Left ventricle myocardium inferior (tissue), 1 donor: Measurements from ENCODE around the gene C22orf31. TPM values are rescaled to one million over a fixed set of nuclear protein-coding genes. Genes with fewer than 3 reads are reported as not detected.
A peak's percentile ranks its signal among the peaks of the same experiment; 100 is the strongest.

ENCODE experiments used
- DNase-seq: peaks from one replicate; pipeline ENCODE4 v3.0.0-alpha.2; 2020
- H3K27ac ChIP-seq: fragments of 200-600 bp; replicated peaks from 2 replicates; pipeline ENCODE4 v1.8.0; 2021
- H3K27me3 ChIP-seq: fragments of 200-600 bp; 2 replicates; pipeline ENCODE4 v1.8.0; 2021; ENCODE audit warnings: low read depth
- H3K36me3 ChIP-seq: fragments of 200-600 bp; 2 replicates; pipeline ENCODE4 v1.8.0; 2021
- H3K4me1 ChIP-seq: fragments of 200-600 bp; 2 replicates; pipeline ENCODE4 v1.8.0; 2021
- H3K4me3 ChIP-seq: fragments of 200-600 bp; 2 replicates; pipeline ENCODE4 v1.8.0; 2021; ENCODE audit warnings: mild to moderate bottlenecking, moderate library complexity
- H3K9me3 ChIP-seq: fragments of 200-600 bp; replicated peaks from 2 replicates; pipeline ENCODE4 v1.8.0; 2021
- intact Hi-C: fragments of 100-400 bp; cut with micrococcal nuclease; formaldehyde crosslinking; loops from one replicate; pipeline ENCODE4 v1.11.0; 2022
- total RNA-seq: library from RNA; stranded (reverse); fragmentation: NEBNext Ultra II Directional; extraction: Animal tissue kit (Norgen Biotek cat#: 25700); gene quantifications from one replicate; pipeline ENCODE4 v1.2.1, GENCODE V29; 2021
- TF ChIP-seq, protein P1 (sequence below): fragments of 200-600 bp; IDR thresholded peaks from 2 replicates; pipeline ENCODE4 v1.8.0; 2021; ENCODE audit warnings: antibody characterized with exemption, mild to moderate bottlenecking, borderline replicate concordance
- donor health status: DM: no; HTN: yes; CAD: no; lungs with severe emphysema.

The C22orf31 gene
- total RNA-seq, 1 donor from 2014 or later = 0.30 TPM

DNA sequence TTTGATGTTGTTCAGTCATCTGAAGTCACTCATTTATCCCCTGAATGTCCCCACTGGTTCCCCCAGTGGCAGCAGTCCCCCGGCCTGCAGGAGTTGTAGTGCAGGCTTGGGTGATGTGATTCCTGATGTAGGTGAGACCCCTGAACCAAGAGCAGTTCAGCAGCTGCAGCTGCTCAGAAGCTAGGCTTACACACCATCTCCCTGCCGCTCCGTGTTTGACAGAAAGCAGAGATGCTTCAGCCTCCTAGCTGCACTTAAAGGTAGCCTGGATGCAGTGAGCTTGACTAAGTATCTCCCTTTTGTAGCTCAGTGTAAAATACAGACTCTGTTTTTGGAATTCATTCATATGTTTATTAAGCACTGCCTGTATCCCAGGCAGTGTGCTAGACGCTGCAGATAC lies 47.3 kb downstream of the C22orf31 start:
- no peaks in the 10 kb centered on the region for H3K36me3 ChIP-seq
- intact Hi-C loops = no loop called here
- no peak overlapping the region for H3K4me3 ChIP-seq
- no peaks in the 10 kb centered on the region for H3K9me3 ChIP-seq
- DNase-seq = no peak
- H3K27me3 ChIP-seq = no peaks in the 10 kb centered on the region
- TF ChIP-seq, protein P1, sequence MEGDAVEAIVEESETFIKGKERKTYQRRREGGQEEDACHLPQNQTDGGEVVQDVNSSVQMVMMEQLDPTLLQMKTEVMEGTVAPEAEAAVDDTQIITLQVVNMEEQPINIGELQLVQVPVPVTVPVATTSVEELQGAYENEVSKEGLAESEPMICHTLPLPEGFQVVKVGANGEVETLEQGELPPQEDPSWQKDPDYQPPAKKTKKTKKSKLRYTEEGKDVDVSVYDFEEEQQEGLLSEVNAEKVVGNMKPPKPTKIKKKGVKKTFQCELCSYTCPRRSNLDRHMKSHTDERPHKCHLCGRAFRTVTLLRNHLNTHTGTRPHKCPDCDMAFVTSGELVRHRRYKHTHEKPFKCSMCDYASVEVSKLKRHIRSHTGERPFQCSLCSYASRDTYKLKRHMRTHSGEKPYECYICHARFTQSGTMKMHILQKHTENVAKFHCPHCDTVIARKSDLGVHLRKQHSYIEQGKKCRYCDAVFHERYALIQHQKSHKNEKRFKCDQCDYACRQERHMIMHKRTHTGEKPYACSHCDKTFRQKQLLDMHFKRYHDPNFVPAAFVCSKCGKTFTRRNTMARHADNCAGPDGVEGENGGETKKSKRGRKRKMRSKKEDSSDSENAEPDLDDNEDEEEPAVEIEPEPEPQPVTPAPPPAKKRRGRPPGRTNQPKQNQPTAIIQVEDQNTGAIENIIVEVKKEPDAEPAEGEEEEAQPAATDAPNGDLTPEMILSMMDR = no peak
- H3K27ac ChIP-seq = no peak overlapping the region
- H3K4me1 ChIP-seq = peaks cover 34% of the 10 kb centered on the region

DNA sequence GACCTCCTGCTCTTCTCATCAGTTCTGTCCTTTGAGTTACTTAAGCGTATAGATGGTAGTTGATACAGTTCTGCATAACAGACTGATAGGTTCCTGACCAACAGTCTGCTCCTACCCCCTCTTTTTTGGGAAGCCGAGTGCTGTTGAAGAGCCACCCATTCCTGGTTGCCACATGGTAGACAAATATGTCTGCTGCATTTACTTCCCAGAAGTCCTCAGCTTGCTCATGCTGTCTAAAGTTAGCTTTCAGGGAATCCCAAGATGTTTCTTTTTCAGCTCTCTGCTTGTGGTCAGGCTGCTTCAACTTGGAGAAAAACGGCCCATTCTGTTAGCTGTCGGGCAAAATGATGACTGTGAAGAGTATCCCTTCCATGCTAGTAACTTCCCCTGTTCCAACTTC lies 48.7 kb downstream of the C22orf31 start:
- no peak for DNase-seq
- Histone ChIP-seq H3K36me3 (no peaks in the 10 kb centered on the region), H3K4me3 (no peak overlapping the region), H3K27me3 (no peaks in the 10 kb centered on the region), H3K4me1 (peaks cover 41% of the 10 kb centered on the region), H3K9me3 (no peaks in the 10 kb centered on the region), H3K27ac (no peak overlapping the region)
- TF ChIP-seq, protein P1 = no peak
- intact Hi-C loops = no loop called here

DNA sequence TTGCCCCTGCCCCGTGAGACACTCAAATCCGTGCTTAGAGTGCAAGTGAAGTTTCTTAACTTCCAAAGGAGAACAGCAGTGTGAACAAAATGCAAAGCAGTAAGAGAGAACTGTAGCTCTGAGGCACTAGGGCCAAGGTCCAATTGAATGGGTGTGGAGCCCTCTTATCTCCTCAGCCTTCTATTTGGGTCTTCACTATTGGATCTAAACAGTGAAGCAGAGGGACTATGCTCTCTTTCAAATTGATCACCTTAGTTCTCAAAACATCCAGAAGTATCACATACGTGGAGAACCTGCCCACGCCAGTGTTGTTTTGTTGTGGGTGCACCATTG lies 49.6 kb downstream of the C22orf31 start:
- Histone ChIP-seq H3K27ac (no peak overlapping the region), H3K27me3 (no peaks in the 10 kb centered on the region), H3K36me3 (no peaks in the 10 kb centered on the region), H3K4me3 (no peak overlapping the region), H3K4me1 (peaks cover 41% of the 10 kb centered on the region), H3K9me3 (no peaks in the 10 kb centered on the region)
- no peak for DNase-seq
- intact Hi-C loops = no loop called here
- TF ChIP-seq, protein P1 = no peak

DNA sequence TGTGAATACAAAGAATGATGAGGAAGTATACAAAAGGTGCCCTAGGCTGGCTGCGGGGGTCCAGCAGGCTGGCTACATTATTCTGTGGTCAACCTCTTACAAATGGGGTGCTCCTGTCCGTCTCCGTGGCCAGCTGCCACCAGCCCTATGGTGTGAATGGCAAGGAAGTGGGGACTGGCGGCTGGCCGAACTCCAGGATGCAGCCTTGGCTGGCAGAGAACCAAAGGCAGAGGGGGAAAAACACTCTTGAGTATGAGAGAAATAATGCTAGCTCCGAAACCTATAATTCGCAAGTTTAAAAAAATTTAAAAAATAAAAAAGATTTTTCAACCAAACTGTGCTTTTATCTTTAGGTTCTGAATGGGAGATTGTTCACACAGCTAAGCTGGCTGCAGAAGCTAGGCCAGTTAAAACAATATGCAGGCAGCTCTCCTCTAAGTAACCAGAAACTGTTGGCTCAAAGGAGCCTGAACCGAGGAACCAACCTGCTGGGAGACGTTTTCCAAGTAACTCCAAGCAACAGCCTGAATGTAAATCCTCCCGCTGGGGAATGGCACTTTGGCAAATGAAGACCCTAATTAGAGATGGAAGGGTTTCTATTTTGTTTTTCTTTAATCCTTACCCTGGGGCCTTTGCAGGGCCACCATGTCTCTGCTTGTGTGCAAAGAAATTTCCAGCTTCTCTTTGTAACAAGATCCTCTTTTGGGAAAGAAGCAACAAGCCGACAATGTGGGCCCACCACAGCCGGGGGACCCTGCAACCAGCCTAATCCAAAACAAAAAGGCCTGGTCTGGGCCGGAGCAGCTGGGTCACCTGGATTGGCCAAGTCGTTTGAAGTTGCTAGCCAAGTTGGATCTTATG lies 50.2 kb downstream of the C22orf31 start:
- no peaks in the 10 kb centered on the region for H3K36me3 ChIP-seq
- TF ChIP-seq, protein P1 = no peak
- no peak overlapping the region for H3K4me3 ChIP-seq
- peak; percentile 18 for DNase-seq
- H3K4me1 ChIP-seq = peaks cover 41% of the 10 kb centered on the region
- no peak overlapping the region for H3K27ac ChIP-seq
- H3K9me3 ChIP-seq = no peaks in the 10 kb centered on the region
- H3K27me3 ChIP-seq = no peaks in the 10 kb centered on the region
- intact Hi-C loops = no loop called here

DNA sequence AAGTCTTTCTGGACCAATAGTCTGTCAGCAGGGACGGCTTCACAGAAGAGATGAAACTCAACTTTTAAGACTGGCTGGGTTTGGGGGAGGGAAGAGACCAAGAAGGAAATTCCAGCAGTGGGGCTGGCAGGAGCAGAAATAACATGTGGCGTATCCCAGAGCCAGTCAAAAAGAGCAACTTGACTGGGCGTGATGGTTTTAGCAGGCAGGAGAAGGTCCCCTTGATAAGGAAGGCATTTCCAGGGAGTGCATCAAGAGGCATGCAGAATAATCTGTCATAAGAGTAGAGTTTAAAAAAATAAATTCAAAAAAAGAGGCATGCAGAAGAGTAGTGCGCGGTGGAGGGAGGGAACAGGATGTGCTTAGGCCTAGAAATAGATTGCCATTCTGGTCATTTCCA lies 52.5 kb downstream of the C22orf31 start:
- TF ChIP-seq, protein P1 = no peak
- no peaks in the 10 kb centered on the region for H3K27me3 ChIP-seq
- peak overlapping the region; percentile 57 for H3K27ac ChIP-seq
- DNase-seq = no peak
- H3K4me3 ChIP-seq = no peak overlapping the region
- peaks cover 52% of the 10 kb centered on the region for H3K4me1 ChIP-seq
- no peaks in the 10 kb centered on the region for H3K36me3 ChIP-seq
- intact Hi-C loops = no loop called here
- H3K9me3 ChIP-seq = no peaks in the 10 kb centered on the region

Other genes with a start within 250 kb of the C22orf31 start
- 6.3 TPM for gene ZNRF3, start 178.3 kb downstream of the C22orf31 start, total RNA-seq
- gene KREMEN1, start 11.2 kb upstream of the C22orf31 start, total RNA-seq = 102 TPM
- gene EMID1, start 144.1 kb upstream of the C22orf31 start, total RNA-seq = 0.74 TPM
- gene RHBDD3, start 206.2 kb upstream of the C22orf31 start, total RNA-seq = 15.0 TPM
- gene EWSR1, start 206.4 kb upstream of the C22orf31 start, total RNA-seq = 122 TPM
- gene GAS2L1, start 244.8 kb upstream of the C22orf31 start, total RNA-seq = 22.4 TPM